Body of pancreas (tissue), 4 donors: Measurements from ENCODE around the gene SOBP. TPM values are rescaled to one million over a fixed set of nuclear protein-coding genes. Genes with fewer than 3 reads are reported as not detected.
A peak's percentile ranks its signal among the peaks of the same experiment; 100 is the strongest.

Experiments used
- ATAC-seq: fragments of 150-250 bp; one replicate; pipeline ENCODE4 v1.9.1; 2016
- DNase-seq, 4 donors: peaks; one replicate each; pipeline ENCODE4 v3.0.0-alpha.2; 2019
- H3K27ac ChIP-seq, 4 donors: fragments of 200-600 bp; sonication (generic); 1 replicate in 3 of 4; 2 replicates in 1 of 4; pipeline versions ENCODE4 v1.5.1 to v1.6.1; 2016 to 2019; ENCODE audit warnings: mild to moderate bottlenecking in 1 of 4, mixed read lengths in 1 of 4, moderate library complexity in 1 of 4
- H3K27me3 ChIP-seq, 2 donors: fragments of 200-600 bp; sonication (generic); one replicate each; pipeline ENCODE4 v1.6.0; 2016; ENCODE audit warnings: mild to moderate bottlenecking in 1 of 2
- H3K36me3 ChIP-seq, 2 donors: fragments of 200-600 bp; sonication (generic); replicated peaks in 1 of 2; 2 replicates each; pipeline ENCODE4 v1.5.1; 2016; ENCODE audit warnings: low read depth in 2 of 2; ENCODE audit not compliant: insufficient read depth in 1 of 2
- H3K4me1 ChIP-seq: fragments of 200-600 bp; sonication (generic); one replicate; pipeline ENCODE4 v1.6.0; 2016
- H3K4me3 ChIP-seq, 2 donors: fragments of 200-600 bp; sonication (generic); 1 replicate in 1 of 2; 2 replicates in 1 of 2; pipeline ENCODE4 v1.5.1; 2016 to 2019
- H3K9me3 ChIP-seq, 3 donors: fragments of 200-600 bp; sonication (generic); 1 replicate in 2 of 3; 2 replicates in 1 of 3; pipeline ENCODE4 v1.5.1; 2016
- POLR2A ChIP-seq, 3 donors: fragments of 450-650 bp; IDR thresholded peaks; one replicate each; pipeline ENCODE4 v1.6.1; 2016; ENCODE audit warnings: antibody characterized with exemption in 3 of 3, mild to moderate bottlenecking in 2 of 3
- WGBS, 2 donors: methylation state at CpG; one replicate each; pipeline ENCODE4 v1.1.5; 2017; 5-methylcytosine and 5-hydroxymethylcytosine counted together
- intact Hi-C: fragments of 100-400 bp; cut with DNase I; formaldehyde crosslinking; loops from one replicate; pipeline ENCODE4 v1.15.1; 2023
- total RNA-seq, 2 donors: library from RNA; depleted of rRNA; stranded (reverse); fragments of >200 nt; gene quantifications; one replicate each; pipeline ENCODE4 v1.1.0, GENCODE V29; 2016
- TF ChIP-seq, protein P1 (sequence below), 7 experiments: fragments of 450-650 bp in 4 of 7; fragments of 200-600 bp in 3 of 7; sonication (generic) in 3 of 7; IDR thresholded peaks; one replicate each; pipeline ENCODE4 v1.5.1; 2016 to 2019; ENCODE audit warnings: antibody characterized with exemption in 7 of 7

Gene SOBP
- total RNA-seq, 2 donors from 2014 or later: 0.66 to 3.1 TPM

GRCh38 chr6:107637316-107638315 lies 147.7 kb downstream of the SOBP start:
- no peak for DNase-seq
- no peak for ATAC-seq
- no peak for TF ChIP-seq POLR2A (IDR thresholded peaks at IDR 0.05)
- TF ChIP-seq, protein P1, sequence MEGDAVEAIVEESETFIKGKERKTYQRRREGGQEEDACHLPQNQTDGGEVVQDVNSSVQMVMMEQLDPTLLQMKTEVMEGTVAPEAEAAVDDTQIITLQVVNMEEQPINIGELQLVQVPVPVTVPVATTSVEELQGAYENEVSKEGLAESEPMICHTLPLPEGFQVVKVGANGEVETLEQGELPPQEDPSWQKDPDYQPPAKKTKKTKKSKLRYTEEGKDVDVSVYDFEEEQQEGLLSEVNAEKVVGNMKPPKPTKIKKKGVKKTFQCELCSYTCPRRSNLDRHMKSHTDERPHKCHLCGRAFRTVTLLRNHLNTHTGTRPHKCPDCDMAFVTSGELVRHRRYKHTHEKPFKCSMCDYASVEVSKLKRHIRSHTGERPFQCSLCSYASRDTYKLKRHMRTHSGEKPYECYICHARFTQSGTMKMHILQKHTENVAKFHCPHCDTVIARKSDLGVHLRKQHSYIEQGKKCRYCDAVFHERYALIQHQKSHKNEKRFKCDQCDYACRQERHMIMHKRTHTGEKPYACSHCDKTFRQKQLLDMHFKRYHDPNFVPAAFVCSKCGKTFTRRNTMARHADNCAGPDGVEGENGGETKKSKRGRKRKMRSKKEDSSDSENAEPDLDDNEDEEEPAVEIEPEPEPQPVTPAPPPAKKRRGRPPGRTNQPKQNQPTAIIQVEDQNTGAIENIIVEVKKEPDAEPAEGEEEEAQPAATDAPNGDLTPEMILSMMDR (IDR thresholded peaks at IDR 0.05): no peak
- WGBS, 2 donors: 78% methylated on average over 11 of the region's 11 CpGs
- Histone ChIP-seq H3K4me3 (no peak overlapping the region), H3K27ac (no peak overlapping the region), H3K36me3 (no peaks in the 10 kb centered on the region), H3K27me3 (no peaks in the 10 kb centered on the region), H3K4me1 (no peaks in the 10 kb centered on the region), H3K9me3 (no peaks in the 10 kb centered on the region)
- intact Hi-C loops: no loop called here

DNA sequence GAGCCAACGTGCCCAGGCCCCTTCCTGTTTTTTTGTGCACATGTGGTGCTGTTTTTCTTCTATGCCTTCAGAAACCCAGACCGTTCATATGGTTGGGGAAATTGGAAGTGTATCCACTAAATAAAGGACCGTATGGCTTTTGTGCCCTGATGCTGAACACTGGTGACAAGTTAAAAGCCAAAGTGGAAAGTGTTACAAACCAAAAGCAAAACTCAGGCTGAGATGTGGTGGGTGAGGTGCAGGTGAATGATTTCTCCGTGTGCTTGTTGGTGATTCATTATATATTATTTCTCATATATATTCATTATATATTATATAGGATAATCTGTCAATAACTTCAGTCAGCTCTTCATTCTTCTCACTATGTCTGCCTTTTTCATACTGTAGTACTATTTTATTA lies 148.6 kb downstream of the SOBP start:
- Histone ChIP-seq H3K9me3 (no peaks in the 10 kb centered on the region), H3K4me1 (no peaks in the 10 kb centered on the region), H3K36me3 (no peaks in the 10 kb centered on the region), H3K27ac (no peak overlapping the region), H3K27me3 (no peaks in the 10 kb centered on the region), H3K4me3 (no peak overlapping the region)
- TF ChIP-seq POLR2A (IDR thresholded peaks at IDR 0.05): no peak
- TF ChIP-seq, protein P1 (IDR thresholded peaks at IDR 0.05): no peak
- no peak for DNase-seq
- 69 to 75% methylated on average over 4 of the region's 4 CpGs for WGBS, 2 donors
- intact Hi-C loops: no loop called here
- ATAC-seq: no peak

DNA sequence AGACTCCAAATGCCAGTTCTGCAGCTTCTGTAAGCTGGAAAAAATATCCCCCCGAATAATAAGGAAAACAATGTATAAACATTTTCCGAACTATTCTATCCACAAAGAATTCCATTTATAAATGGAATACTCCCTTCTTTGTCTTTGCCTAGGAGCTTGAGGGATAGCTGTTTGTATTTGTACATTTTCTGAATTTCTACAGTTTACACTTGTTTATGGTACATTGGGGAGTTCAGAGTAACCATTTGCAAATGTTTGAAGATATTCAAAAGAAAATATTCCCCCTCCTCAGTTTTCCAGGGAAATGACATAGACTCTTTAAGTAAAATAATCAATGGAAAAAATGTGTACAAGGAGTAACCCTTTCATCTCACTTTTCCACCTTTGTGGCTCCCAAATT lies 149.6 kb downstream of the SOBP start:
- Histone ChIP-seq H3K4me1 (no peaks in the 10 kb centered on the region), H3K27me3 (no peaks in the 10 kb centered on the region), H3K27ac (no peak overlapping the region), H3K36me3 (no peaks in the 10 kb centered on the region), H3K4me3 (no peak overlapping the region), H3K9me3 (no peaks in the 10 kb centered on the region)
- DNase-seq (no peak), ATAC-seq (no peak)
- TF ChIP-seq, protein P1 (IDR thresholded peaks at IDR 0.05): no peak
- TF ChIP-seq POLR2A (IDR thresholded peaks at IDR 0.05): no peak
- intact Hi-C loops: no loop called here
- 35 to 36% methylated on average over 2 of the region's 2 CpGs for WGBS, 2 donors

DNA sequence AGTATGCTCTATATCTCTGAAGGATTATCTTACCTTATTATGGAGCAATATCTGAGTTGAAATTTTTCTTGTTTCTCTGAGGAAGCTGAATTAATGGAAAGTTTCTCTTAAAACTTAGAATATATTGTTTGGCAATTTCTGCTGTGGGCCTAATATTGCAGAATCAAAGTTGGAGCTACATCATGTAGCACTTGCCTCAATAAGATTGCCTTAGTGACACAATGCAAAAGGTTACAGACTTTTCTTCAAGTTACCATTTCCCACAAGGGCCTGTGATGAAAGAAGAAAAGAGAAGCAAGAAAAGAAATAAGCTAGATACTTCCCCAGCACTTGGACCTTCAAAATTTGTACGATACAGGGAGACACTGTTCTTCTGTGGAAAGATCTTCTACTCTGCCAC lies 151.2 kb downstream of the SOBP start:
- no peaks in the 10 kb centered on the region for H3K36me3 ChIP-seq
- no peaks in the 10 kb centered on the region for H3K4me1 ChIP-seq
- TF ChIP-seq POLR2A (IDR thresholded peaks at IDR 0.05): no peak
- TF ChIP-seq, protein P1 (IDR thresholded peaks at IDR 0.05): no peak
- peak overlapping the region in 2 of 4 donors; percentile 2 for H3K27ac ChIP-seq
- H3K9me3 ChIP-seq: no peaks in the 10 kb centered on the region
- H3K27me3 ChIP-seq: no peaks in the 10 kb centered on the region
- ATAC-seq (no peak), DNase-seq (no peak)
- intact Hi-C loops: no loop called here
- no peak overlapping the region for H3K4me3 ChIP-seq
- WGBS, 2 donors: 68 to 75% methylated on average over 1 of the region's 1 CpG
